Measurements from ENCODE around the gene VDAC2.

GRCh38 chr10:75207857-75208144 is 2.8 kb upstream of the VDAC2 start:
- TF ChIP-seq ZNF423 (CRISPR knock-in tag; IDR thresholded peaks at IDR 0.05) (no peak), CTCF (IDR thresholded peaks at IDR 0.05) (no peak), ZBTB43 (CRISPR knock-in tag; IDR thresholded peaks at IDR 0.05) (no peak), JAZF1 (CRISPR knock-in tag; IDR thresholded peaks at IDR 0.05) (no peak), USF1 (CRISPR knock-in tag; IDR thresholded peaks at IDR 0.05) (no peak), MAX (CRISPR knock-in tag; IDR thresholded peaks at IDR 0.05) (no peak), MYBL2 (CRISPR knock-in tag; IDR thresholded peaks at IDR 0.05) (no peak), ZNF281 (CRISPR knock-in tag; IDR thresholded peaks at IDR 0.05) (no peak), ZBTB21 (CRISPR knock-in tag; IDR thresholded peaks at IDR 0.05; ENCODE audit: borderline replicate concordance) (no peak), ZNF416 (CRISPR knock-in tag; IDR thresholded peaks at IDR 0.05) (no peak)
